Stimulated activated naive CD4-positive, alpha-beta T cell treated with Interleukin-2 at 50 U/mL for 16 hours (primary cell): ENCODE results near the gene IQCN.

Experiments used
- DNase-seq: peaks from one replicate; lab custom pipeline; 2025; lab: John Stamatoyannopoulos, UW

Gene IQCN

GRCh38 chr19:18284712-18285360 lies 10.6 kb upstream of the IQCN start:
- peak; percentile 50 for DNase-seq

DNA sequence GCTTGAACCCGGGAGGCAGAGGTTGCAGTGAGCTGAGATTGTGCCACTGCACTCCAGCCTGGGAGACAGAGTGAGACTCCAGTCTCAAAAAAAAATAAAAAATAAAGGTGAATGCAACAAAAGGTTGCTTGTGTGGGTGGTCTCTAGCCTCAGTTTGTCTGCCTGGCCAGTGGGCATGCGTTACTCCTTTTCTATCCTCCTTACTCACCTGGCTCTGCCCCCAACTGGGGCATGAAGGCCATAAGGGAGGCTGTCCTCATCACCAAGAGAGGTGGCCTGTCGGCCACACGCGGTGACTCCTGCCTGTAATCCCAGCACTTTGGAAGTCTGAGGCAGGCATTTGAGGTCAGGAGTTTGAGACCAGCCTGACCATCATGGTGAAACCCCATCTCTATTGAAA lies 9.1 kb upstream of the IQCN start:
- no peak for DNase-seq

DNA sequence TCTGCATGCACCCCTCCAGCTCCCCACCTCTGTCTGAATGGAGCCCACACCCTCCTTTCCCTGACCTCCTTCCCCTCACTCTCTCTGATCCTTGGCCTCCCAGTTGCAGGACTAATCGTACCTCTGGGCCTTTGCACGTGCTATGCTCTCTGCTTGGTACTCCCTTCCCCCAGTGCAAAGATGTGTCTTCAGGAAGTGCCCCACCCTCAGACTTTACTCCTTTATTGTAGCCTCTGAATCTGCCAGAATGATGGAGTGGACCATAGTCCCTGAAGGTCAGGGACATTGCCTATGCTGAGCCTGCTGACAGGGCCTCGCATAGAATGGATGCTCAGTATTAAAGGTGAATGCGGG lies 8.5 kb upstream of the IQCN start:
- no peak for DNase-seq

- no peak for DNase-seq
Observed at GRCh38 chr19:18282021-18282787, 8.0 kb upstream of the IQCN start.

DNA sequence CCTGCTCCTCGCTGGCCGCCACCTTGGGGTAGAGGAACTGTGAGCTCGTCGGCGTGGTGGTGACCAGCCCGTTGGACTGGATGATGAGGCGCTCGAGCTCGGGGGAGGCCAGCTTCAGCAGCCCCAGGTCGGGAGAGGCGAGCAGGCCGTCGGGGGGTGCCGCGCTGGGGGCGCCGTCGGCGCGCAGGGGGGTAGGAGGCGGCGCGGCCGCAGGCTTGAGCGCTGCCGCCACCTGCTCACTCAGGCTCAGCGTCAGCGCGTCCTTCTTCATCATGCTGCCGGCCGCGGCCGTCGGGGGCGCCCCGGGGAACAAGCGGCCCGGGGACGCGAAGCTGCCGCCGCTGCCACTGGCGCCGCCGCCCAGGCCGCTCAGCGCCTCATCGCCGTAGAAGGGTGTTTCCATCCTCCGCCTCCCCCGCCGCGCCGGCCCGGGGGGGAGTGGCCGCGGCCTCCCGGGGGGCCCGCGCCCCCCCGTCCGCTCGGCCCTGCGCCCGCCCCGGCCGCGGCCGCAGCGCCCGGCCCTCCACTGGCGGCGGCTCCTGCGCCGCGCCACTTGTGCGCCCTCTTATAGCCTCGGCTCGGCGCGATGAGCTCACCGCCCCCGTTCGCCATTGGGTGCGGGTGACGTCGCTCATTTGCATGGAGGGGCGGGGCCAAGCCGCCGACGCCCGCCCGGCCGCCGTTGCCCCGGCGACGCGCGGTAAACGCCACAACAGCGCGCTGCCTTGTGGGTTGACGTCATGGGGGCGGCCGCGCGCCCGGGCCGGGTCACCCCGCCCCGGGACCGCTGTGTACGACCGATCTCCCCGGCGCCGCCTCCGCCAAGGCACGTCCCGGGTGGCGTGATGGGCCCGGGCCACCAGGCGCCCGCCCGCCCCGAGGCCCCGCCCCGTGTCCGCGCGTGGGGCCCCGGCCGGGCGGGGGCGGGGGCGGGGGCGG lies 7.1 kb upstream of the IQCN start, which contains the start of gene JUND:
TSS of gene JUND (minus strand) at position 541 of the 939 bp plus-strand sequence. CDS start at position 403, 138 bp downstream.
- DNase-seq: peak; percentile 95

DNA sequence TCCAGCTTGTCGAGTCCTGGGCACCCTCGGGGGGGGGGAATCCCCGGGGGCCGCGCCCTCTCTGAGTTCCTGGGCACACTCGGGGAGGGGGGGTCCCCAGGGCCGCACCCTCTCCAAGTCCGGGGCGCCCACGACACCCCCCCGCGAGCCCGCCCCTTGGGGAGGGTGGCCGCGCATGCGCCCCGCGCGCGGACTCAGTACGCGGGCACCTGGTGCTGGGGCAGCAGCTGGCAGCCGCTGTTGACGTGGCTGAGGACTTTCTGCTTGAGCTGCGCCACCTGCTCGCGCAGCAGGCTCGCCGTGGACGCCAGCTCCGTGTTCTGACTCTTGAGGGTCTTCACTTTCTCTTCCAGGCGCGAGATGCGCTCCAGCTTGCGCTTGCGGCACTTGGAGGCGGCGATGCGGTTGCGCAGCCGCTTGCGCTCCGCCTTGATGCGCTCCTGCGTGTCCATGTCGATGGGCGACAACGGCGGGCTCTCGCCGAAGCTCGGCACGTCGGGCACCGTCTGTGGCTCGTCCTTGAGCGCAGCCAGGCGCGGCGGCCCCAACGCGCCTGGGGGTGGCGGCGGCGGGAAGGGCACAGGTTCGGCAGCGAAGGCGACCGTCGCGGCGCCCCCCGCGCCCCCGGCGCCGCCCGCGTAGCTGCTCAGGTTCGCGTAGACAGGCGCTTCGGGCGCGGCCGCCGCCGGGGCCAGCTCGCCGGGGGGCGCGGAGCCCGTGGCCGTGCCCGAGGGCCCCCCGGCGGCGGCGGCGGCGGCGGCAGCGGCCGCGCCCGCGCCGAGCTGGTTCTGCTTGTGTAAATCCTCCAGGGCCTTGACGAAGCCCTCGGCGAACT lies 6.2 kb upstream of the IQCN start:
- peak; percentile 63 for DNase-seq

GRCh38 chr19:18279516-18280246 lies 5.4 kb upstream of the IQCN start:
- peak; percentile 88 for DNase-seq

GRCh38 chr19:18279266-18279515 lies 4.9 kb upstream of the IQCN start:
- no peak for DNase-seq

DNA sequence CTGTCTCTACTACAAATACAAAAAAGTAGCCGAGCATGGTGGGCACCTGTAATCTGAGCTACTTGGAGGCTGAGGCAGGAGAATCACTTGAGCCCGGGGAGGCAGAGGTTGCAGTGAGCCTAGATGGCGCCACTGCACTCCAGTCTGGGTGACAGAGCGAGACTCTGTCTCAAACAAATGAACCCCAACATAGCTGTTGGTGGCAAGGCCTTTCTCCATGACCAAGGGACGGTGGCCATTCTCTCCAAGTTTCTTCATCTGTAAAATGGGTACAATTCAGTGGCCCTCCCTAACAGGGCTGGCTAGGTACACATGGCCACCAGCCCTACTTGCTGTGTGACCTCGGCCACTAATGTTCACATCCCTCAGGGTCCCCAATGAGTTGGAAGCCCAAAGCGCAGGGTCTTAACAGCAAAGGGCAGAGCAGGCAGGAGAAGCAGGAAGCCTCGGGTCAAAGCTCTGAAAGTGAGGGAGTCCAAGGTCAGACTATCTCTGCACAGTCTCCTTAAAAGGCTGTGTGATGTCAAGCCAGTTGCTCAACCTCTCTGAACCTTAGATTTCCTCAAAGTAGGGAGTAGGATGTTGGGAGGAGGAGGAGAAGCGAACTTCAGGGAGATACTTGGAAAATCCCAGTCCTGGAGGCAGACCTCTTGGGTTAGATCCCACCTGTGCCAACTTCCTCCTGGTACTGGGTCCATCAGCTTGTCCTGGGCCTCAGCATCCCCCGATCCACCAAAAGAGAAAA lies 4.4 kb upstream of the IQCN start:
- peak; percentile 32 for DNase-seq

GRCh38 chr19:18274781-18275356 lies 617 bp upstream of the IQCN start:
- DNase-seq: no peak

- DNase-seq: no peak
Observed at GRCh38 chr19:18273561-18274218, 562 bp downstream of the IQCN start.

DNA sequence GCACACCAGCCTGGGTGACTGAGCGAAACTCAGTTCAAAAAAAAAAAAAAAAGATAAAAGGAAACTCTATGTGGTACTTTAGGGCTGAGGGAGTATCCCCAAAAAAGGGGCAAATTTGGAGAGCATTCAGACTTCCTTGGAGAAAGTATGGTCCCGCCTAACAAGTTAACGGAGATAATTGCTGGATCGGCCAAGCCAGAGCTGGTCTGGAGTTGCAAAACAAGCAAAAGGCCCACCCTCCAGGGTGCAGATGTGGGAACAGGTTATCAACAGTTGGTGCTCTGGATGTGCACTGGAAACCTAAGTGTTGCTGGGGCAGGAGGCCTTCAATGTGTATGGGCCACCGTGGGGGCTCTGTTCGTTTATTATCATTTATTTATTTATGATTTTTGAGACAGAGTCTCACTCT lies 2.8 kb downstream of the IQCN start:
- DNase-seq: no peak

DNA sequence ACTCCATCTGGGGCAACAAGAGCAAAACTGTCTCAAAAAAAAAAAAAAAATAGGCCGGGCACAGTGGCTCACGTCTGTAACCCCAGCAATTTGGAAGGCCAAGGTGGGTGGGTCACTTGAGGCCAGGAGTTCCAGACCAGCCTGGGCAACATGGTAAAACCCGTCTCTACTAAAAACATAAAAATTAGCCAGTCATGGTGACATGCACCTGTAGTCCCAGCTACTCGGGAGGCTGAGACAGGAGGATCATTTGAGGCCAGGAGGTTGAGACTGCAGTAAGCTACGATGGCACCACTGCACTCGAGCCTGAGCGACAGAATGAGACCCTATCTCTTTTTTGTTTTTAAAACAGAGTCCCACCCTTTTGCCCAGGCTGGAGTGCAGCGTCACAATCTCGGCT lies 3.9 kb downstream of the IQCN start:
- DNase-seq: no peak

DNA sequence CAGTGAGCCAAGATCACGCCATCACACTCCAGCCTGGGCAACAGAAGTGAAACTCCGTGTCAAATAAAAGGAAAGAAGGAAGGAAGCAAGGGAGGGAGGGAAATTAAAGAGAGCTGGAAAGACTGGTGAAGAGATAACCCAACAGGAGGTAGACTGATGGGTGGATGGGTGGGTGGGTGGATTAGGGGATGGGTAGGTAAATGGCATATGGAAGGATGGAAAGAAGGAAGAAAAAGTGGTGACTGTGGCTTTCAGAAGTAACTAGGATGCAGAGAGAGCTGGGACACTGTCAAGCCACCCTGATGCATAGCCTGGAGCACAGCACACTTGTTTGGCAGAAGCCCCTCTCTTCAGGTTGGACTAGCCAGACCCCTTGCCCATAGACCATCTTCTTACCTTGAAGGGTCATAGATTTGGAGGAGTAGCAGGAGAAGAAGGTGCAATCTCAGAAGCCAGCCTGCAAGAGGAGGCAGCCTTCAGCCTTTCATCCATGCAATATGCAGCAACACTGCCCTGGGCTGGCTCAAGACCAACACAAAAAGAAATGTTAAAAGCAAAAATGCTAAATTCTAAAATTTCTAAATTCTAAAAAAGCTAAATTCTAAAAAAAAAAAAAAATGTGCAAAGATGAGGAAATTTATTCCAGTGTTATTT lies 5.1 kb downstream of the IQCN start:
- DNase-seq: no peak

- DNase-seq: no peak
Observed at GRCh38 chr19:18266771-18267686, 7.2 kb downstream of the IQCN start.

- DNase-seq: no peak
Observed at GRCh38 chr19:18265582-18265981, 8.7 kb downstream of the IQCN start.

DNA sequence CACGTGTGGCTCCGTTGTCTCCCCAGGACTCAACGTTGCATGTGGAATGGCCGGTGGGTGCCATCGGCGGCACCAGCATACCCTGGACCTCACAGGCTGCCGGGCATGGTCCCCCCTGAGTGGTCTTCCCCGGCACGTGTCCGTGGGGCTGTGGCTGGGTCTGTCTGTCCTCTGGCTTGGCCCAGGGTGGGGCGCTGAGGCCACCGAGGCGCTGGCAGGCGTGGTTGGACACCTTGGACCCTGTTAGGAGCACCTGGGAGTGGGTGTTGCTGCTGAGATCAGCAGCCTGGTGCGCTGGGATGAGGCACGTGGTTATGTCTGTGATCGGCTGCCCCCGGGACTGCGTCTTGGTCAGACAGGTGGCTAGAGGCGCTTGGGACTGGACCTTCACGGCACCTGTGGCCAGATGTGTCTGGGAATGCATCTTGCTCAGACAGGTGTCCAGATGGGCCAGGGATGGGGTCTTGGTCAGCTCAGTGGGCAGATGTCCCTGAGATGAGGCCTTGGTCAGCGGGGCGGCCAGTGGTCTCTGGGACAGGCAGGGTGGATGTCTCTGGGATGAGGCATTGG lies 9.2 kb downstream of the IQCN start:
- DNase-seq: no peak
